HEK293T (cell line): Measurements from ENCODE around the gene LAPTM4A.

Experiments used
- FOXM1 ChIP-seq: fragments of 450-650 bp; IDR thresholded peaks from 2 replicates; pipeline ENCODE4 v1.6.1; 2017; ENCODE audit warnings: mild to moderate bottlenecking, borderline replicate concordance
- L3MBTL2 ChIP-seq: fragments of 450-650 bp; conservative IDR thresholded peaks from 2 replicates; pipeline ENCODE4 v1.6.1; 2016; ENCODE audit warnings: mild to moderate bottlenecking

- TF ChIP-seq L3MBTL2 = no peak
- TF ChIP-seq FOXM1 = no peak
Observed at GRCh38 chr2:20064421-20064820, 13.0 kb upstream of the LAPTM4A start.
